Stimulated activated CD4-positive, alpha-beta T cell treated with anti-CD3 and anti-CD28 coated beads, TNF-alpha, amount 100 ng/mL, for 24 hours (primary cell): ENCODE data around the gene UQCC5.
A peak's percentile ranks its signal among the peaks of the same experiment; 100 is the strongest.

Source experiments
- DNase-seq, 3 experiments: peaks; one replicate each; pipeline ENCODE4 v3.0.0-alpha.2; 2020; ENCODE audit warnings: low read depth in 3 of 3

Gene UQCC5

DNA sequence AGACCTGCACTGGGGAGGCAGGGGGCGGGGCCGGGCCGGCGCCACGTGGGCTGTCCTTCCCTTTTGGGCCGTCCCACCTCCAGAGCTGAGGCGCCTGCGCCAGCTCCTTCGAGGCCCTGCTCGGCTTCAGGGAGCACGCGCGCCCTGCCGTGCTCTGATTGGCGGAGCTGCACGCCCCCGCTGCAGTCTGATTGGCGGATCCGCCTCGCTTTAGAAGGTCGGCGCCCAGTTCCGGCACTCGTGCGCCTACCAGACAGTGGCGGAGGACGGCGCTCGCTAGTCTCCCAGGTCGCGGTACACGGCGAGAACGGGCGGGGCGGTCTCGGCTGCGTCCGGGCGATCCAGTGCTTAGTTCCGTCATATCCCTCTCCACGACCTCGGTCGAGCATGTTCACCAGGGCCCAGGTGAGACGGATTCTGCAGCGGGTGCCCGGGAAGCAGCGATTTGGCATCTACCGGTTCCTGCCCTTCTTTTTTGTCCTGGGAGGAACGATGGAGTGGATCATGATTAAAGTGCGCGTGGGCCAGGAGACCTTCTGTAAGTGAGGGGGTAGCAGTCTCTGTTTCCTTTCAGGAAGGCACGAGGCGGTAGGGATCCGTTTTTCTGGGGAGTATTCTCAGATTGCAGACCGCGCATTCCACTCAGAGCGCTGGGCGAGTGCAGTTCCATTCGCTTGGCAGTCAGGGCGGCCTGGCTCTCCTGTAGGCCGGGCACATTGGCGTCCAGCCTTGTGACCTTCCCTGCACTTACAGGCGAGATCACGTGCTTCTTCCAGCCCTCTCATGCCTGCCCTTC lies at the start of gene UQCC5:
UQCC5 (plus strand) TSS at position 237 of the 796 bp plus-strand sequence; CDS start at position 388, 151 bp downstream.
- DNase-seq: peak; percentile 94 to 97 (median 95)

- no peak for DNase-seq
These were observed 49.2 kb upstream of the UQCC5 start for GRCh38 chr3:52487050-52487787.

- DNase-seq: no peak
These were observed 48.4 kb upstream of the UQCC5 start for GRCh38 chr3:52487788-52488691.

GRCh38 chr3:52488746-52489145 lies 47.7 kb upstream of the UQCC5 start:
- DNase-seq: no peak

DNA sequence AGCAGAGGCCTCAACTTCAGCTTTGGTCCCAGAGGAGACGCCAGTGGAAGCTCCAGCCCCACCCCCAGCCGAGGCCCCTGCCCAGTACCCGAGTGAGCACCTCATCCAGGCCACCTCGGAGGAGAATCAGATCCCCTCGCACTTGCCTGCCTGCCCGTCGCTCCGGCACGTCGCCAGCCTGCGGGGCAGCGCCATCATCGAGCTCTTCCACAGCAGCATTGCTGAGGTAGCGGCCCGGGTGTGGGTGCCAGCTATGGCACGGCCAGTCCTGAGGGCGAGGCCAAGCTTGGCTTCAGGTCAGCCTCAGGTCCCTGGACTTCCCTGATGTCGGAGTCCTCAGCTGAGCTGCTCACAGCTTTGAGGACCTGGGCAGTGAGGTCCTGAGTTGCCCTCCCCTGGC lies 47.0 kb upstream of the UQCC5 start:
- no peak for DNase-seq

DNA sequence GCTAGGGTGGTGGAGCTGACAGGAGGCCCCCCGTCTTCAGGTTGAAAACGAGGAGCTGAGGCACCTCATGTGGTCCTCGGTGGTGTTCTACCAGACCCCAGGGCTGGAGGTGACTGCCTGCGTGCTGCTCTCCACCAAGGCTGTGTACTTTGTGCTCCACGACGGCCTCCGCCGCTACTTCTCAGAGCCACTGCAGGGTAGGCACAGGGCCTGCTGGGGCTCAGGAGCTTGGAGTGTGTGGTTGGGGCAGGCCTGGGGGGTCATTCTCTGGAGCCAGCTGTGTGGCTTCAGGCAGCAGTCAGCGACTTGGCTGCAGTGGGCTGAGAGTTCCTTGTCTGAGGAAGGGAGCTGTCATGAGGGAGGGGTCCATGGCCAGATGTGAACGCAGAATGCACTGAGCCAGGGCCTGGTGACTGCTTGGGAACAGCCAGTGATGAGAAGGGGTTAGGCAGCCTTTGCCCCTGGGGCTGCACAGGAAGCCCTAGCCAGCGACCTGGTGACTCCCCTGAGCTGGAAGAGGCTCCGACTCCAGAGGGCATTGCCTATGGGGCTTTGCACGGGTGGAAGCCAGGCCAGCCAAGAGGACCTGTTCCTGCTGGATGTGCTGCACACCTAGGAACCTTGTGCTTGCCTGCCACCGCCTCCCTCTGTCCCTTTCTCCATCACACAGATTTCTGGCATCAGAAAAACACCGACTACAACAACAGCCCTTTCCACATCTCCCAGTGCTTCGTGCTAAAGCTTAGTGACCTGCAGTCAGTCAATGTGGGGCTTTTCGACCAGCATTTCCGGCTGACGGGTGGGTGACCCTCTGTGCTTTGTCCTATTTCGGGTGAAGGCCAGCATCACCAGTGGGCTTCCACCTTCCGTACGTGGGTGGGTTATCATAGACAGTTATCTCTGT lies 46.1 kb upstream of the UQCC5 start:
- DNase-seq: no peak

DNA sequence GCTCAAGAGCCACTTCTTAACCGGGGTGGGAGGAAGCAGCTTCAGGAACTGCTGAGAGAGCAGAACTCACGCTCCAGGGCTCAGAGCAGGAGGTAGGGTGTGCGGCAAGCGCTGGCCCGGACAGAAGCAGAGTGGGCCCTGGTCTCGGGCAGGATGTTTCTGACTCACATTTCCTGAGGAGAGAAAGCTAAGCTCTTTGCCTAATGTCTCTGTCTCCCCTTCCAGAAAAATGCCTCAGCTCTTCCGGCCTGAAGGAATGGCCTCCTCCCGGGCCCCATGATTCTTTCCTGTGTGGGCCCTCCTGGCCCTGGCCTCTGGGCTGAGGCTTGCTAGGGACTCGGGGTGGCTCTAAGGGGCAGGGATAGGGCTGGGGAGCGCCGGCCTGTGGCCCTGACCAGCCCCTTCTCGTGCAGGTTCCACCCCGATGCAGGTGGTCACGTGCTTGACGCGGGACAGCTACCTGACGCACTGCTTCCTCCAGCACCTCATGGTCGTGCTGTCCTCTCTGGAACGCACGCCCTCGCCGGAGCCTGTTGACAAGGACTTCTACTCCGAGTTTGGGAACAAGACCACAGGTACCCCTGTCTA lies 45.4 kb upstream of the UQCC5 start:
- no peak for DNase-seq

GRCh38 chr3:52492059-52492458 lies 44.3 kb upstream of the UQCC5 start:
- no peak for DNase-seq

- DNase-seq: no peak
These were observed 43.0 kb upstream of the UQCC5 start for GRCh38 chr3:52493232-52494017.

GRCh38 chr3:52494445-52494844 lies 42.0 kb upstream of the UQCC5 start:
- no peak for DNase-seq

- no peak for DNase-seq
These were observed 41.4 kb upstream of the UQCC5 start, which contains the start of gene STAB1 for GRCh38 chr3:52494886-52495495. Gene STAB1 (plus strand): TSS chr3:52495338. CDS start chr3:52495414, 76 bp downstream.

- DNase-seq: no peak
These were observed 40.4 kb upstream of the UQCC5 start for GRCh38 chr3:52495777-52496602.

DNA sequence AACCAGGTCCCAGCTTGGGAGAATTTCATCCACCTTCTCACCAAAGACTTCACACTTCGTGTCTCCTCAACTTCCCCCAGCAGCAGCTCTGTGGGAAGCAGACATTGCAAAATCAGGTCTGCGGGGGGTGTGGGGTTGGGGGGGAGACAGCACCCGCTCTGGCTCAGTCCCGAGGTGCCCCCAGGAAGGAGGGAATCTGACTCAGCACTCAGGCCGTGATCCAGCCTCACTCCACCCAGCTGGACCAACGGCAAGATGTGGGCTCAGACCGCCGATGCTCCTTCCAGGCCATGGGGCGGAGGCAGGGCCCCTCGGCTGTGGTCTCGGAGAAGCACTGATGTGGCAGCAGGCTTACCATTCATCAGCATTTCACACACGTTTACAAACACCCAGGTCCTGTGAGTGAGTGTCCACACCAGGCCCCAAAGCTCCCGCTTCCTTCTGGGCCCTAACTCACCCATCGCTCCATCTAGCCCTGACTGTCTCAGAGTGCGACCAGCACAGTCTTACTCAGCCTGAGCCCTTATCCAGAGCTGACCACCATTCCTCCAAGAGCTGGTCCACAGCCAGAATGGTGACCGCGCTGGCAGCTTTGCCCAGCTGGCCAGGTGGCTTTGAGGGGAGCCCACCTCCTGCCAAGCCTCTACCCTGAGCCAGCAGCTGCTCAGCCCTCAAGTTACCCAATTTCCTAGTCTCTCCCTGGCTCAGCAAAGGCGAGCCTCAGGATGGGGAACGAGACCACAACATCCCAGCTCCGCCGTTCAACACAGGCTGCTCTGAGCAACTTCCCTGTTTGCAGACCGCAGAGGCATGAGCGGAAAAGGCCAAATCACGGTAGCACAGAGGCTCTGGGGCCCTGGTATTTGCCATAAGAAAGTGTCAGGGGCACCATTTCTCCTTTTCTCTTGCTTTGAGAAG lies 38.0 kb upstream of the UQCC5 start:
- DNase-seq: no peak

DNA sequence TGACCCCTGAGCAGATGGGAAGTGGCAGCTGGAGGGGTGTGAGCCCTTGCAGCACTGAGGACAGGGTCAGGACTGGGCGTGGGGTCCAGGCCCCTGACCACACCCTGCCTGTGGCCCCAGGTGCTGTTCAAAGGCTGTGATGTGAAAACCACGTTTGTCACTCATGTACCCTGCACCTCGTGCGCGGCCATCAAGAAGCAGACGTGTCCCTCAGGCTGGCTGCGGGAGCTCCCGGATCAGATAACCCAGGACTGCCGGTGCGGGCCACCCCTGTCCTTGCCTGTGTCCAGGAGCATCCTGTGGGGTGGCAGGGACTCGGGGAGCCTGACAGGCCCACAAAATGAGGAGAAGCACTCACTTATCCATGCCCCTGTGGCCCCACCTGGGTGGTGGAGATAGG lies 35.4 kb upstream of the UQCC5 start:
- no peak for DNase-seq

GRCh38 chr3:52502001-52502400 lies 34.4 kb upstream of the UQCC5 start:
- DNase-seq: no peak

DNA sequence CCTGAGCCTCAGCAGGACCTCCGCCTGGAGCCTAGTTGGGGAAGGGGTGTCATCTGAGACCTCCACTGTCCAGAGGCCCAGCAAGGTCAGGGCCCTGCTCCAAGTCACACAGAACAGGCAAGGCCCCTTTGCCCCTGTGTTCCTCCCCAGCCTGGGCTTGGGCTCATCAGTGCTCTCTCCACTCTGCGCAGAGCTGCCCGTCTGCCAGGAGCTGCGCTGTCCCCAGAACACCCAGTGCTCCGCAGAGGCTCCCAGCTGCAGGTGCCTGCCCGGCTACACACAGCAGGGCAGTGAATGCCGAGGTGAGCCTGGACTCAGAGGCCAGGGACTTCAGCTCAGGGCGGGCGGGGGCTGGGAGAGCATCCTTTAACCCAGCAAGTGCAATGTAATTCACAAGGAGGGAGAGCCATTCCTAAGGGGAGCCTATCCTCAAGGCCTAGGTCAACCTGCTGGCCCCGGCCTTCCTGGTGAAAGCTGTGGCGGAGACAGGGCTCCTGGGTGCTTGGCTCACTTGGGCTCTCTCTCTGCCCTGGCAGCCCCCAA lies 33.5 kb upstream of the UQCC5 start:
- DNase-seq: no peak
